ENCODE results near the gene CLEC3B.

DNA sequence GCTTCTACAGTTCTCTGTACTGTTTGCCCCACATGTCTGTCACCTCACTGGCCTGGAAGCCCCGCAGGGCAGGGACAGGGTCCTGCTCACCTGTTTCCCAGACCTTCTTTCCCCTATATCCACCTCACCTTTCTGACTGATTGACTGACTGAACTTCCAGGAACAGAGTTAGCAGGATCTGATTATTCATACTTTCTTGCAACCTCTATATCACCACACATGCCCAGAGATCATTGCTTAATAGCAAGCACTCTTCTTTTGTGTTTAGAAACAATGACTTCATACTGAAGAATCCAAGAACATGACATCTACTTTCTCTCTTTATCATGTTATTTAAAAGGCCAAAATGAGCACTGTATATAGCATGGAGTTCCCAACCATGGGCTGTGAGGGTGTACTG is 18.0 kb upstream of the CLEC3B start:
- TF ChIP-seq, protein P1, sequence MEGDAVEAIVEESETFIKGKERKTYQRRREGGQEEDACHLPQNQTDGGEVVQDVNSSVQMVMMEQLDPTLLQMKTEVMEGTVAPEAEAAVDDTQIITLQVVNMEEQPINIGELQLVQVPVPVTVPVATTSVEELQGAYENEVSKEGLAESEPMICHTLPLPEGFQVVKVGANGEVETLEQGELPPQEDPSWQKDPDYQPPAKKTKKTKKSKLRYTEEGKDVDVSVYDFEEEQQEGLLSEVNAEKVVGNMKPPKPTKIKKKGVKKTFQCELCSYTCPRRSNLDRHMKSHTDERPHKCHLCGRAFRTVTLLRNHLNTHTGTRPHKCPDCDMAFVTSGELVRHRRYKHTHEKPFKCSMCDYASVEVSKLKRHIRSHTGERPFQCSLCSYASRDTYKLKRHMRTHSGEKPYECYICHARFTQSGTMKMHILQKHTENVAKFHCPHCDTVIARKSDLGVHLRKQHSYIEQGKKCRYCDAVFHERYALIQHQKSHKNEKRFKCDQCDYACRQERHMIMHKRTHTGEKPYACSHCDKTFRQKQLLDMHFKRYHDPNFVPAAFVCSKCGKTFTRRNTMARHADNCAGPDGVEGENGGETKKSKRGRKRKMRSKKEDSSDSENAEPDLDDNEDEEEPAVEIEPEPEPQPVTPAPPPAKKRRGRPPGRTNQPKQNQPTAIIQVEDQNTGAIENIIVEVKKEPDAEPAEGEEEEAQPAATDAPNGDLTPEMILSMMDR (IDR thresholded peaks at IDR 0.05): no peak
- TF ChIP-seq POLR2A (IDR thresholded peaks at IDR 0.05): no peak
